Measurements from ENCODE around the gene A3GALT2. TPM values are rescaled to one million over a fixed set of nuclear protein-coding genes. Genes with fewer than 3 reads are reported as not detected.
A peak's percentile ranks its signal among the peaks of the same experiment; 100 is the strongest.

A3GALT2 gene
- total RNA-seq, 1 donor from 2014 or later: not detected

DNA sequence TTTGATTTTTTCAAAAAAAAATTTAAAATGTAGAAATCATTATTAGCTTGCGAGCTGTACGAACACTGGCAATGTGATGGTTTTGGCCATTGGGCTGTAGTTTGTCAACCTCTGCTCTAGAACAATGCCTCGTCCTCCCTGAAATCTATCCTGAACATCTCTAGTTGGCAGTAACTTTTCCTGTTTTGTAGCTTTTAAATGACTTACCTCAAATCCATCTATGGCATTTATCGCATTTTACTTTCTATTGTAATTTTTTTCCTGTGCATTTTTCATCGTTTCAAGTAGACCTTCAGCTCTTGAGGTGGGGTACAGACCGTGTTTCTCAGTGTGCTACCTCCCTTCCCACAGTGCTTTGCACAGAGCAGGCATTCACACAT lies 30.4 kb upstream of the A3GALT2 start:
- FAIRE-seq: no peak

DNA sequence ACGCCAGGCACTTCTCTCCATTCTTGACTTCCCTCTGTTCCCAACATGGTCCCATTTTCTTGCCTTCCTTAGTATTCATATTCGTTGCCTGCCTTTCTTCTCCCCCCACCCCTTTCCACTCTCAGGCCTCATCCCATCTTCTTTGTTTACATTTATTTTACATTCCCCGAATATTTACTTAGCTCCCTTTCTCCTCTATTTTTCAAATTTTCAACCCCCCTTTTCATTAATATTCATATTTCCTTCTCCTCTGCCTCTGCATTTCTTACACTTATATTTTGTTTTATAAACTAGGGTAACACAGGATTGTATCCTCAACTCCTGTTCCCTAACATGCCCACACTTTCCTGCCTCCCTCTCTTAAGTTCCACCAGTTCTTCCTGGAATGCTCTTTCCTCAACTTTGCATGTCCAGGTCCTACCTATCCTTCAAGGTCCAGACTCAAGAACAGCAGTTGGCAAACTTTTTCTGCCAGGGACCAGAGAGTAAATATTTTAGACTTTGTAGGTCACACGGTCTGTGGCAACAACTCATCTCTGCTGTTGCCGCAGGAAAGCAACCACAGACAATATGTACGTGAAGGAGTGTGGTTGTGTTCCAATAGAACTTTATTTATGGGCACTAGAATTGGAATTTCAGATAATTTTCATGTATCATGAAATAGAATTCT lies 29.8 kb upstream of the A3GALT2 start:
- FAIRE-seq (no peak), DNase-seq (ENCODE audit: low spot score in 2 of 2) (no peak)

More for the DNA sequence above, 30.4 kb upstream of the A3GALT2 start:
- no peak for DNase-seq (ENCODE audit: low spot score in 2 of 2)

DNA sequence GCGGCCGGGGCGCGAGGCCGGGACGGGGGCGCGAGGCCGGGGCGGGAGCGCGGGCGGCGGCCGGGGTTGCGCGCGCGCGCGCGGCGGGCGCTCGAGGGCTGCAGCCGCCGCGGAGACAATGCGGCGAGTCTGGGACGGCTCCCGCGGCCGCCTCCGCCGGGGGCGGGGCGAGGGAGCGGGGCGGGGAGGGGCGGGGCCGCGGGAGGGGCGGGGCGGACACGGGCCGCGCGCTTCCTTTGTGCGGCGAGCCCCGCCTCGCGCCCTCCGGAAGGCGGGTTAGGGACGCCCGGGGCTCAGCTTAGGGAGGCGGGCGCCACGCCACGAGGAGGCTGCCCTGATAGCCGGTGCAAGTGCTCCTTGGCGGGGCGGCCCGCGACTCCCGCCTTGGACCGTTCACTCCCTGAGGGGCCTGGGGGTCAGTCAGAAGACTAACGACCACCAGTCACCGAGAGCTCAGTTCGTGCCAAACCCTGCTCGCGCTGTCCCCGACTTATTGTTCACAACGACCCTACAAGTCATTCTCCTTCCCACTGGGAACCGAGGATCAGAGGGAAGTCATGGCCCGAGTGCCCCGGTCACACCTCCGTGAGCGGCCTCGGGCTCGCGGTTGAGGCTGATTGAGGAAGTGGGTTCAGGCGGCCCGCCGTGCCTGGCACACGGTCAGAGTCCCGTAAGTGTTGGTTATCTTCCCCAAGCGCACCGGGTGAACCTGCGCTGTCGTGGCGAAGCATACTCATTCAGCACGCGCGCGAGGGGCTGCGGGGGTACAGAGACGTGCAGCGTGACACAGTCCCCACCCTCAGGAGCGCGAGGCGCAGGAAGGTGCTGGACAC lies 29.1 kb upstream of the A3GALT2 start:
- FAIRE-seq: no peak
- DNase-seq (ENCODE audit: low spot score in 2 of 2): peak; percentile 94 to 96

DNA sequence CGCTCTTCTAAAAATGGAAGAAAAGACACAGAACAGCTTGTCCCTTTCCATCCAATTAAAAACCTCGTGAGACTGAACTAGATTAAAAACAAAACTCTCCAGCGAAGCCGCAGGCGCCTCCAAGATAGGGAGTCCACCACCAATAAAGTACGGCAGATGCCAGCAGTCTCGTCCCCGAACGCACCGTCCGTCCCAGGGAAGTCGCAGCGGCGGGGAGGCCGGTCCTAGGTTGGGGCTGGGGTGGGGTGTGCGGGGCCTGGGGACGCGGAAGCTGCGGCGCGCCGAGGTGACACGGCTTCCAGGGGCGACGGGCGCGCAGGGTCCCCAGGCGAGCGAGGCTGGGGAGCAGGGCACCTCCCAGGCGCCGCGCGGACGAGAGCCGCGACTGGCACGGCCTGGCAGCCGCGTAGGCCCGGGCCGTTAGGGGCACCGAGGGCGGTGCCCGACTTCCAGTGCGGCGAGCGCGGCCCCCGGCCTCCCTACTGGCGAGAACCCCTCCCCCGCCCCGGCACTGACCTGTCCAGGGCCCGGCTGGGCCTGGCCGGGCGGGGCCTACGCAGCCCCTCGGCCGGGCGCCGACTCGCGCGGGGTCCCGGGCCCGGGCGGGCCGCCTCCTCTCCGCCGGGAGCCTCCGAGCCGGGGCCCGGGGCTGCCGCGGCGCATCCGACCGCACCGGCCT lies 28.3 kb upstream of the A3GALT2 start:
- FAIRE-seq (no peak), DNase-seq (ENCODE audit: low spot score in 2 of 2) (peak; percentile 51 to 71)

- DNase-seq (ENCODE audit: low spot score in 2 of 2) (peak in 1 of 2 donors; percentile 48), FAIRE-seq (no peak)
These were observed 27.8 kb upstream of the A3GALT2 start for GRCh38 chr1:33348676-33349080.

GRCh38 chr1:33348194-33348593 lies 27.3 kb upstream of the A3GALT2 start:
- DNase-seq (ENCODE audit: low spot score in 2 of 2): no peak
- FAIRE-seq: no peak

GRCh38 chr1:33347650-33347992 lies 26.7 kb upstream of the A3GALT2 start:
- FAIRE-seq (no peak), DNase-seq (ENCODE audit: low spot score in 2 of 2) (no peak)

GRCh38 chr1:33346927-33347649 lies 26.2 kb upstream of the A3GALT2 start:
- no peak for DNase-seq (ENCODE audit: low spot score in 2 of 2)
- FAIRE-seq: no peak

- FAIRE-seq (no peak), DNase-seq (ENCODE audit: low spot score in 2 of 2) (no peak)
These were observed 25.6 kb upstream of the A3GALT2 start for GRCh38 chr1:33346533-33346926.

GRCh38 chr1:33344896-33345560 lies 24.1 kb upstream of the A3GALT2 start:
- FAIRE-seq (no peak), DNase-seq (ENCODE audit: low spot score in 2 of 2) (no peak)

DNA sequence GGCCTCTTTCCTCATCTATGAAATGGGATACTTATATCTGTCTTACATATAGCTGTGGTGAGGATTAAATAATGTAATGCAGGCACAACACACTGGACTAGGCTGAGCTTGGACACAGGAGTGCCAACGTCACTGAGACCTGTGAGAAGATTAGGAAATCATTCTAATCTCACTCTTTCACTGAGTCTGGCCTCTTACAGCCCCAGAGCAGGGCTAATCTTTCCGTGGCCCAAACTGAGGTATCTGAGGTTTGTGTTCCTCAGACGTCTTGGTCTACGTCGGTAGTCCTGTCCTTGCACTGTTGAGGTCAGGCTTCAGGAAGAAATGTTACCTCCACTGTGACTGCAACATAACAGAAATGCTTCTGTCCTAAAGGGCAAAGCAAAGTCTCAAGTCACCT lies 22.6 kb upstream of the A3GALT2 start:
- no peak for DNase-seq (ENCODE audit: low spot score in 2 of 2)
- no peak for FAIRE-seq

- FAIRE-seq: no peak
- peak in 1 of 2 donors; percentile 34 for DNase-seq (ENCODE audit: low spot score in 2 of 2)
These were observed 21.3 kb upstream of the A3GALT2 start for GRCh38 chr1:33342041-33342723.

DNA sequence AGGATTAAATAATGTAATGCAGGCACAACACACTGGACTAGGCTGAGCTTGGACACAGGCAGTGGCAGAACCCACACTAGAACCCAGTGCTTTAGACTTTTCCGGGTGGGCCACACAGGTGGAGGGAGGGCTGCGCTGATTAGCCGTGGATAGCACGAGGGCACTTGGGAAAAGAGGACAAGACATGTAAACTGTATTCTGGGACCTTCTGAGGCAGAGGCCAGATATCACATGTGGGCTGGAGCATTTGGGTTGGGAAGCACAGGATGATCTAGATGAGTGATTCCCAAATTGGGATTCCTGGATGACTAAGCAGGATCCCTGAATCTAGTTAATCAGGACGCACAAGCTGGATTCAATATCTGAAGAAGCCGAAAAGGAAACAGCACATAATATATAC lies 20.3 kb upstream of the A3GALT2 start:
- FAIRE-seq (no peak), DNase-seq (ENCODE audit: low spot score in 2 of 2) (no peak)

- DNase-seq (ENCODE audit: low spot score in 2 of 2) (no peak), FAIRE-seq (no peak)
These were observed 18.5 kb upstream of the A3GALT2 start for GRCh38 chr1:33339413-33339812.

DNA sequence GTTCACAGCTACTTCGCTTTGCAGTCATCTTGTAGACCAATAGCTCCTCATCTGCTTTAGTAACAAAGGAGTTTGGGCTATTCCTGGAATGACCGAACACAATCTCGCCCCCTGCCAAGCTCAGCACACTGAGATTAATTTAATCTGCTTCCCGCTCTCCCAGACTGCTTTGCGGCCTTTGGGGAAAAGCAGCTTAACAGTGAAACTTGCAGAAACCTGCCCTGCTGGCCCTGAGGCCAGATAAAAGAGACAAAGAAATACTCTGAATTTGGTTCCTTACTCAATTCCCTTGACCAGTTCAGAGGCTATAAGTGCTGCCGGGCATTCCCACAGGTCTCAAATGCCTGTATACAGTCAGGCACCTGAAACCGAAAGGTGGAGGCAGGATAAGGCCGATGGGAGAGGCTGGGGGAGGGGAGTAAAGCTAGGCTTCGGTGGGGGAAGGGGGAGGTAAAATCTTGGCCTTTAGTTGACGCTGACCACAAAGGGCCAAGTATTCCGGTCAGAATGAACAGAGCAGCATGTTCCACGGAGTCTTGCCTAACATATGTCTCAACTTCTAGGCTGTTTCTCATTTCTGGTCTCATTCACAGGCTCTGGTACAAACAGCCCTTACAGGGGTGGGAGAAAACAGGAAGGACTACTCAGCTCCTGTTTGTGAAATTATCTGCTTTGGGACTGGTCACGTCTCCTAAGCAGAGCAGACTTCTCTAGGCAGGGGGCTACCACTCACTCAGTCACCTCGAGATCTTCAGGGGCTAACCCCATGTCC lies 17.7 kb upstream of the A3GALT2 start:
- no peak for FAIRE-seq
- no peak for DNase-seq (ENCODE audit: low spot score in 2 of 2)

GRCh38 chr1:33338048-33338439 lies 17.1 kb upstream of the A3GALT2 start:
- no peak for FAIRE-seq
- DNase-seq (ENCODE audit: low spot score in 2 of 2): no peak

DNA sequence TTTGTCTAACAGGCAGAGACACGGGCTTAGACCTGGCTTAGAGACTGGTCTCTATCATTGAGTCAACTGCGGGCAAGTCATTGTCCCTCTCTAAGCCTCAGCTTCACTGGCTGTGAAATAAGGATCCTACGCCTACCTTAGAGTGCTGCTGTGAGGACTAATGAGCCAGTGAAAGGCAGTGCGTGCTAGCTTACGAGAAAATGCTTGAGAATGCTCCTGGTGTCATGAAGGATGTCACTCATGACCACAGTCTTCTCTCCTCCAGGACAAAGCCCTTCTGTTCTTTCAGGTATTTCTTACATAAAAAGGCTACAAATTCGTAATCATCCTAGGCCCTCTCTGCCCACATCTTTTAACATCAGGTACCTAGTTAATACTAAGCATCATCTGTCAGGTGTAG lies 16.5 kb upstream of the A3GALT2 start:
- no peak for FAIRE-seq
- no peak for DNase-seq (ENCODE audit: low spot score in 2 of 2)

DNA sequence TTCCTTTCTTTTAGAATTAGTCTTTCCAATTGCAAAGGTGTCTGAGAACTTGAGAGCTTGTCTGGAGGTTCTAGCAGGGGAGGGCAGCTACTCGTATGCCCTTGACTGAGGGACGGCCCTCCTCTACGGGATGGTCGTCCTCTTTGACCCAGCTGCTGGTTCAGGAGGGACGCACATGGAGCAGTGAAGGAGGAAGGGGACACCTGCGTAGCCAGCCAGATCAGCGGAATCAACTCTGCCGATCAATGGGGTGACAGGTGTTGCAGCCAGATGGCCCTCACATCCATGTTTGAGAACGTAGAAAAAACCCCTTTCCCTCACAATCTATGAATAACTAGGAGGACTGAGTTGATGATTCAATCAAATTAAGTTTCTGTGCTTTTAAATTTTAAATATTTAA lies 15.7 kb upstream of the A3GALT2 start:
- FAIRE-seq (no peak), DNase-seq (ENCODE audit: low spot score in 2 of 2) (no peak)

GRCh38 chr1:33335020-33335419 lies 14.1 kb upstream of the A3GALT2 start:
- no peak for DNase-seq (ENCODE audit: low spot score in 2 of 2)
- FAIRE-seq: no peak

Data from frontal cortex (tissue), 4 donors.